KOPT-K1 (cell line): ENCODE measurements around the gene GPAT3.
"Not testable (repeated sequence)": the region's sequence is repeated elsewhere in the genome, so short reads cannot be mapped to it uniquely, and the experiment has no call there.

Experiments used
- H3K27ac ChIP-seq: fragments of 200-600 bp; sonication (generic); 2 replicates; pipeline ENCODE4 v1.5.1; 2016; ENCODE audit warnings: antibody characterized with exemption, mild to moderate bottlenecking, low read depth, low read length; ENCODE audit not compliant: poor library complexity, severe bottlenecking
- H3K36me3 ChIP-seq: fragments of 200-600 bp; sonication (generic); 2 replicates; pipeline ENCODE4 v1.5.1; 2017; ENCODE audit warnings: antibody characterized with exemption, mild to moderate bottlenecking, low read length, moderate library complexity; ENCODE audit not compliant: insufficient read depth
- H3K9me3 ChIP-seq: fragments of 200-600 bp; sonication (generic); 2 replicates; pipeline ENCODE4 v1.5.1; 2017; ENCODE audit warnings: antibody characterized with exemption, low read length, mild to moderate bottlenecking; ENCODE audit not compliant: insufficient read depth, poor library complexity, severe bottlenecking

The GPAT3 gene

GRCh38 chr4:83569429-83569828 is 33.5 kb downstream of the GPAT3 start:
- H3K36me3 ChIP-seq, result no peaks in the 10 kb centered on the region
- no peaks in the 10 kb centered on the region for H3K9me3 ChIP-seq
- no peak overlapping the region for H3K27ac ChIP-seq

GRCh38 chr4:83569987-83570386 is 34.1 kb downstream of the GPAT3 start:
- H3K9me3 ChIP-seq, result no peaks in the 10 kb centered on the region
- no peaks in the 10 kb centered on the region for H3K36me3 ChIP-seq
- H3K27ac ChIP-seq, result no peak overlapping the region

DNA sequence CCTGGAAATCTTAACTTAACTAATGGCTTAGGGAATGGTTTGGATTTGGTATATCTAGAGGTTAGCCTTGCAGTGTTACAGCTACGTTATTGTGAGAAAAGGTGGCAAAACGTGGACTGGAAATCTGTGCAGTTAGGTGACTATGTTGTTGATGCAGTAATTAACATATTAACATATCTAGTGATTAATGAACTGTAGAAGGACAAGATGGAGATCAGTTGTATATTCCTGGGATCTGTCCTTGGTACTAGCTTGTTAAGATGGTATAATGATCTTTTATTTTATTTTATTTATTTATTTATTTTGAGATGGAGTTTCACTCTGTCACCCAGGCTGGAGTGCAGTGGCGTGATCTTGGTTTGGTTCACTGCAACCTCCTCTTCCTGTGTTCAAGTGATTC is 36.9 kb downstream of the GPAT3 start:
- H3K27ac ChIP-seq, result no peak overlapping the region
- H3K9me3 ChIP-seq, result no peaks in the 10 kb centered on the region
- no peaks in the 10 kb centered on the region for H3K36me3 ChIP-seq

- no peaks in the 10 kb centered on the region for H3K36me3 ChIP-seq
- H3K27ac ChIP-seq, result no peak overlapping the region
- H3K9me3 ChIP-seq, result no peaks in the 10 kb centered on the region
Measured at GRCh38 chr4:83574247-83574646, 38.3 kb downstream of the GPAT3 start.

DNA sequence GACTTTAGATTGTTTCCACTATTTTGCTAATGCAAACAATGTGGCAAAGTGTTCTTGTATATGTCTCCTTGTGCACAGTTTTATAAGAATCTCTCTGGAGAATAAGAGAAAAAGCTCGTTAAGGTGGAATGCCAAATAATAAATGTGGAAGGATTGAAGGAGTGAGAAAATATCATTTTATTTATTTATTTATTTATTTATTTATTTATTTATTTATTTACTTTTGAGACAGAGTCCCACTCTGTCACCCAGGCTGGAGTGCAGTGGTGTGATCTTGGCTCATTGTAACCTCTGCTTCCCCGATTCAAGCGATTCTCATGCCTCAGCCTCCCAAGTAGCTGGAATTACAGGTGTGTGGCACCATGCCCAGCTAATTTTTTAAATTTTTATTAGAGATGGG is 40.3 kb downstream of the GPAT3 start:
- H3K9me3 ChIP-seq, H3K36me3 ChIP-seq, H3K27ac ChIP-seq: not testable (repeated sequence)

GRCh38 chr4:83581411-83582288 is 45.7 kb downstream of the GPAT3 start:
- H3K9me3 ChIP-seq, result no peaks in the 10 kb centered on the region
- H3K36me3 ChIP-seq, result no peaks in the 10 kb centered on the region
- H3K27ac ChIP-seq, result no peak overlapping the region

DNA sequence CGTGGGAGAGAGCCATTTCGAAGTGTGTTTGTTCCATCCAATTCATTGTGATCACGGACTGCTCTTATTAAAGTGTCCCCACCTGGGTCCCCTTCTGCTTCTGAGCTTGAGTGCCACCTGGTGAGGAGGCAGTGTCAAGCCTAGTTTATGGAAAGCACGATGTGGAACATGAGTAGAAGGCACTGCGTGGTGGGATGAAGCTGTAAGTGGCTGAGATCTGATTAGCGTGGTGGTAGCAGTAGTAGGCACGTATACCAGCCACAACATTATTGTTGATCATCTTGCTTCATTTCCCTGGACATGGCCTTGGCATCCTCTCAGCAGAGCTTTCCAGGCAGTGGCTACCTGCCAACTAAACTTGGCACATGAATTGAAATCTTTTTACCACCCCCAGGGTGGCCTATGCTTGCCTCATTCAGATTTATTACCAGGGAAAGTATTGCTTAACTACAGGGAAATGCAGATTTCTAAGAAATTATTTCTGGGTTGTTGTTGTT is 46.4 kb downstream of the GPAT3 start:
- H3K36me3 ChIP-seq, result no peaks in the 10 kb centered on the region
- H3K9me3 ChIP-seq, result no peaks in the 10 kb centered on the region
- H3K27ac ChIP-seq, result no peak overlapping the region

GRCh38 chr4:83585982-83586508 is 50.1 kb downstream of the GPAT3 start:
- Histone ChIP-seq H3K9me3 (no peaks in the 10 kb centered on the region), H3K36me3 (no peaks in the 10 kb centered on the region), H3K27ac (no peak overlapping the region)

DNA sequence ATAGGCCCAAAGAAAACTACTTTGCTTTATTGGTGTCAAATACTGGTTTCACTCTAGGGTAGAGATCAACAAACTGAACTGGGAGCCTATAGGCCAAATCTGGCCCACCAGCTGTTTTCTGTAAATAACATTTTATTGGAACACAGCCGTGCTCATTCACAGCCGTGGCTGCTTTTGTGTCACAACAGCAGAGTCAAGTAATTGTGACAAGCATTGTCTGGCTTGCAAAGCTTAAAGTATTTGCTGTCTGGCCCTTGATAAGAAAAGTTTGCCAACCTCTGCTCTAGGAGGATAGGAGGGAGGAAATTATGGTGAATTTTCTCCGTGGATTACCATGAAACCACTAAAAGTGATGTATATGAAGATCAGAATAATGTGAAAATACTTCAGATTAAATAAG is 53.4 kb downstream of the GPAT3 start:
- Histone ChIP-seq H3K27ac (no peak overlapping the region), H3K9me3 (no peaks in the 10 kb centered on the region), H3K36me3 (no peaks in the 10 kb centered on the region)

DNA sequence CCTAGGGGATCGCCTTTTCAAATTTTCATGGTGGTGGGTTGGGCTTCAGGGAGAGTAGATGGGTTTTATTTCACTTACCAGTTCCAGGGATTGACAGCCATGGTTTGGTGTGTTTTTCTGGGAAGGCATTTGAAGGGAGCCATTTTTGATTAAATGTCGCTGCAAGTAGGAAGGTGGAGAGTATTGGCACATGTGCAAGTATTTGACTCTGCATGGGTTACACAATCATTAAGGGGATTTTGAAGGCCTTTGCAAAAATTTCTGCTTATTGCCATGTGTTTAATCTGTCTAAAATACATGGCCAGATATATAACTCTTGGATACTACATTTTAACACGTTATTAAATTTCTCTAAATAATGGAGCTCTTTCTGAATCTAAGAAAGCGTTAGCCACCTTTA is 55.1 kb downstream of the GPAT3 start:
- Histone ChIP-seq H3K9me3 (no peaks in the 10 kb centered on the region), H3K36me3 (no peaks in the 10 kb centered on the region), H3K27ac (no peak overlapping the region)

- H3K9me3 ChIP-seq, result no peaks in the 10 kb centered on the region
- H3K36me3 ChIP-seq, result no peaks in the 10 kb centered on the region
- no peak overlapping the region for H3K27ac ChIP-seq
Measured at GRCh38 chr4:83591730-83592129, 55.8 kb downstream of the GPAT3 start.

DNA sequence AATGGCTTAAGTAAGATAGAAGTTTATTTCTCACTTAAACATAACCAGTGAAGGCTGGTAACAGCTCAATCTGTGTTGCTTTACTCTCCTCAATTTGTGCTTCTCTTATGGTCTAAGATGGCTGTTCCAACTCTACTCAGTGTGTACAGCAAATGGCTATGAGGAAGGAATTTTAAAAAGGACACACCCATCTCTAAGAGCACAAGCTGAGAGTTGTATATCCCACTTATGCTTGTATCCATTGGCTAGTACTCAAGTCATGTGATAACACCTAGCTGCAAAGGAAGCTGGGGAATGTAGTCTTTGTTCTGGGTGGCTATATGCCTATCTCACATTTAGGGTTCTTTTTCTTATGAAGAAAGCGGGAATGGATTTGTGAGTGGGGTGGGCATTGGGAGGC is 63.3 kb downstream of the GPAT3 start:
- no peaks in the 10 kb centered on the region for H3K36me3 ChIP-seq
- H3K9me3 ChIP-seq, result no peaks in the 10 kb centered on the region
- no peak overlapping the region for H3K27ac ChIP-seq

DNA sequence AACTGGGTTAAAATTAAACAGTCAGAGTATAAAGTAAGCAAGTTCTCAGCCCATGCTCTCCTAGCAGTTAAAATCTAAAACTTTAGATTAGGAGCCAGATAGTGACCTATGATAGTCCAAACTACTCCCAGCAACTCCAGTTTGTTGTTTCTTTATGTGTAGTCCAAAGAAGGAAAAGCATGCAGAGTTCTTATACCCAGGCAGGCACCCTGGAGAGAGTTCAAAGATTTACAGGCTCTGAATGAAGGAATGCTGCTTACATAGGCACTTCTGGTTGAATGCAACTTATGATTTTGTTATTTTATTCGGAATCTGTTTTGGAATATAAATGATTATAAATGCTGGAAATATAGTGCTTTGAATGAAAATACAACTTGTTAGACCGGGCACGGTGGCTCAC is 67.2 kb downstream of the GPAT3 start:
- H3K9me3 ChIP-seq, result no peaks in the 10 kb centered on the region
- H3K36me3 ChIP-seq, result no peaks in the 10 kb centered on the region
- H3K27ac ChIP-seq, result no peak overlapping the region

DNA sequence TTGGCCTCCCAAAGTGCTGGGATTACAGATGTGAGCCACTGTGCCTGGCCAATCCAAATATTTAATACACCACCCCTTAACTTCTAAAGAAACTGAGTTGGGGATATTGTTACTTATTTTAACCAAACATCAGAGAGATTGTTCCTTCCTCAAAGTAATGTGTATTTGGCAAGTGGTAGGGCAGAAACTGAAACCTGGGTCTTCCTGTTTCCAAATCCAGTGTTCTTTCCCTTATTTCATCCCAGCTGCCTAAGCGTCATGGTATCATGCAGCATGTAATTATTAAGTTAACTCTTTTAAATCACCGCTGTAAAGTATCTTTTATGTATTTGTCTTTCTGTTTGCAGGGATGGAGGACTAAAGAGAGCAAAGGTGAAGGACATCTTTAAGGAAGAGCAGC is 68.4 kb downstream of the GPAT3 start:
- no peaks in the 10 kb centered on the region for H3K9me3 ChIP-seq

DNA sequence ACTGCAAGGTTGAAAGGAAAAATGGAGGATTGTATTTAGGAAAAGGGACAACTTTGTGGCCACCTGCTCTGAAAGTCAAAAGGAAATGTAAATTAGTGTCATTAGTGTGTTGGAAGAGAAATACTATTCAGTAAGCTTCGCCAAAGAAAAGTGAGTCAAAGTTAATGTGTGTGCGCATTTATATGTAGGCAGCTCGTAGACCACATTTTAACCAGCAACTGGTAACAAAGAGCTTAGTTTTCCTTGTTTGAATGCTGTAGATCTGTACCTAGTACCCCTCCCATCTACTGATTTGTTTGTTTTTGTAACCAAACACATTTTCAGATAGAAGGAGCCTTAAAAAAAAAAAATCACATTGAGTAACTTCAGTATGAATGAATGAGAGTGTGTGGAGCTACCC is 69.3 kb downstream of the GPAT3 start:
- Histone ChIP-seq H3K9me3 (no peaks in the 10 kb centered on the region), H3K36me3 (no peaks in the 10 kb centered on the region), H3K27ac (no peak overlapping the region)

More for the DNA sequence above, 68.4 kb downstream of the GPAT3 start:
- no peak overlapping the region for H3K27ac ChIP-seq
- H3K36me3 ChIP-seq, result no peaks in the 10 kb centered on the region

GRCh38 chr4:83605744-83606172 is 69.8 kb downstream of the GPAT3 start:
- Histone ChIP-seq H3K36me3 (no peaks in the 10 kb centered on the region), H3K9me3 (no peaks in the 10 kb centered on the region), H3K27ac (no peak overlapping the region)
